Iris pigment epithelial cell (primary cell): Measurements from ENCODE around the gene PRRC2B.
"Not testable (repeated sequence)": the region's sequence is repeated elsewhere in the genome, so short reads cannot be mapped to it uniquely, and the experiment has no call there.

ENCODE experiments used
- DNase-seq: peaks from one replicate; pipeline ENCODE4 v3.0.0-alpha.2; 2011; ENCODE audit warnings: low read depth

PRRC2B gene

GRCh38 chr9:131393622-131394463 lies at the start of gene PRRC2B:
Gene PRRC2B (plus strand): TSS chr9:131394086. CDS start chr9:131430145, 36,059 bp downstream.
- peak; percentile 76 for DNase-seq

GRCh38 chr9:131344931-131345535 lies 48.9 kb upstream of the PRRC2B start:
- not testable (repeated sequence) for DNase-seq

GRCh38 chr9:131346559-131346958 lies 47.3 kb upstream of the PRRC2B start:
- no peak for DNase-seq

- no peak for DNase-seq
These were observed 46.4 kb upstream of the PRRC2B start for GRCh38 chr9:131347376-131348020.

GRCh38 chr9:131348631-131349521 lies 45.0 kb upstream of the PRRC2B start:
- DNase-seq = no peak

- DNase-seq = no peak
These were observed 44.4 kb upstream of the PRRC2B start for GRCh38 chr9:131349522-131349880.

- peak; percentile 84 for DNase-seq
These were observed 43.9 kb upstream of the PRRC2B start for GRCh38 chr9:131349881-131350563.

GRCh38 chr9:131356479-131356878 lies 37.4 kb upstream of the PRRC2B start:
- DNase-seq = peak; percentile 18

GRCh38 chr9:131358556-131358955 lies 35.3 kb upstream of the PRRC2B start:
- no peak for DNase-seq

GRCh38 chr9:131361202-131361833 lies 32.6 kb upstream of the PRRC2B start:
- DNase-seq = peak; percentile 36

GRCh38 chr9:131365546-131365945 lies 28.3 kb upstream of the PRRC2B start:
- no peak for DNase-seq

GRCh38 chr9:131366761-131367401 lies 27.0 kb upstream of the PRRC2B start:
- DNase-seq = peak; percentile 59

- no peak for DNase-seq
These were observed 26.4 kb upstream of the PRRC2B start for GRCh38 chr9:131367450-131367849.

GRCh38 chr9:131370638-131371037 lies 23.2 kb upstream of the PRRC2B start:
- DNase-seq = no peak

- not testable (repeated sequence) for DNase-seq
These were observed 21.3 kb upstream of the PRRC2B start for GRCh38 chr9:131372599-131372973.

GRCh38 chr9:131374638-131375037 lies 19.2 kb upstream of the PRRC2B start:
- DNase-seq = not testable (repeated sequence)

- DNase-seq = no peak
These were observed 14.8 kb upstream of the PRRC2B start for GRCh38 chr9:131379056-131379455.

GRCh38 chr9:131382850-131383729 lies 10.8 kb upstream of the PRRC2B start:
- DNase-seq = peak; percentile 70

- no peak for DNase-seq
These were observed 8.6 kb upstream of the PRRC2B start for GRCh38 chr9:131385296-131385695.
